Ammon's horn (tissue), 1 donor: ENCODE data around the gene SHISA7.
A peak's percentile ranks its signal among the peaks of the same experiment; 100 is the strongest.

Experiments
- DNase-seq: peaks from one replicate; pipeline ENCODE4 v3.0.0-alpha.2; 2016; ENCODE audit warnings: low spot score

SHISA7 gene

DNA sequence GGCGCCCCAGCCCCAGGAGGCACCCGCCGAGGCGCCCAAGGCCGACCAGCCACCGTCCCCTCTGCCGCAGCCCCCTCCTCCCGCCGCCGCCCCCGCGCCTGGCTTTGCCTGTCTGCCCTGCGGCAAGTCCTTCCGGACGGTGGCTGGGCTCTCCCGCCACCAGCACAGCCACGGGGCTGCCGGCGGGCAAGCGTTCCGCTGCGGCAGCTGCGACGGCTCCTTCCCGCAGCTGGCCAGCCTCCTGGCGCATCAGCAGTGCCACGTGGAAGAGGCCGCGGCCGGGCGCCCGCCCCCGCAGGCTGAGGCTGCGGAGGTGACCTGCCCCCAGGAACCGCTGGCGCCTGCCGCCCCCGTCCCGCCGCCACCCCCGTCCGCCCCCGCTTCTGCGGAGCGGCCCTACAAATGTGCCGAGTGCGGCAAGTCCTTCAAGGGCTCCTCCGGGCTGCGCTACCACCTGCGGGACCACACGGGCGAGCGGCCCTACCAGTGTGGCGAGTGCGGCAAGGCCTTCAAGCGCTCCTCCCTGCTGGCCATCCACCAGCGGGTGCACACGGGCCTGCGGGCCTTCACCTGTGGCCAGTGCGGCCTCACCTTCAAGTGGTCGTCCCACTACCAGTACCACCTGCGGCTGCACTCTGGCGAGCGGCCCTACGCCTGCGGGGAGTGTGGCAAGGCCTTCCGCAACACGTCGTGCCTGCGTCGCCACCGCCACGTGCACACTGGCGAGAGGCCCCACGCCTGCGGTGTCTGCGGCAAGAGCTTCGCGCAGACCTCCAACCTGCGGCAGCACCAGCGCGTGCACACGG, 39.3 kb upstream of the SHISA7 start:
- no peak for DNase-seq

GRCh38 chr19:55481794-55482155, 38.7 kb upstream of the SHISA7 start:
- no peak for DNase-seq

DNA sequence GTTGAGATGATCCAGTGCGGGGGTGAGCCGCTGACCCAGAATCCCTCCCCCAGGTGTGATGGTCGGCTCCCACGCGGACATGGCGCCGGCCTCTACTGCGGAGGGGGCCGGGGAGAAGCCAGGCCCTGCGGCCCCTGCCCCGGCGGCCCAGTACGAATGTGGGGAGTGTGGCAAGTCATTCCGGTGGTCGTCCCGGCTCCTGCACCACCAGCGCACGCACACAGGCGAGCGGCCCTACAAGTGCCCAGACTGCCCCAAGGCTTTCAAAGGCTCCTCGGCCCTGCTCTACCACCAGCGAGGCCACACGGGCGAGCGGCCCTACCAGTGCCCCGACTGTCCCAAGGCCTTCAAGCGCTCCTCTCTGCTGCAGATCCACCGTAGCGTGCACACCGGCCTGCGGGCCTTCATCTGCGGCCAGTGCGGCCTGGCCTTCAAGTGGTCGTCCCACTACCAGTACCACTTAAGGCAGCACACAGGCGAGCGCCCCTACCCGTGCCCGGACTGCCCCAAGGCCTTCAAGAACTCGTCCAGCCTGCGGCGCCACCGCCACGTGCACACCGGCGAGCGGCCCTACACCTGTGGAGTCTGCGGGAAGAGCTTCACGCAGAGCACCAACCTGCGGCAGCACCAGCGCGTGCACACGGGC, 38.2 kb upstream of the SHISA7 start:
- DNase-seq = no peak

- DNase-seq = no peak
Measured at GRCh38 chr19:55479451-55480230, 36.5 kb upstream of the SHISA7 start.

DNA sequence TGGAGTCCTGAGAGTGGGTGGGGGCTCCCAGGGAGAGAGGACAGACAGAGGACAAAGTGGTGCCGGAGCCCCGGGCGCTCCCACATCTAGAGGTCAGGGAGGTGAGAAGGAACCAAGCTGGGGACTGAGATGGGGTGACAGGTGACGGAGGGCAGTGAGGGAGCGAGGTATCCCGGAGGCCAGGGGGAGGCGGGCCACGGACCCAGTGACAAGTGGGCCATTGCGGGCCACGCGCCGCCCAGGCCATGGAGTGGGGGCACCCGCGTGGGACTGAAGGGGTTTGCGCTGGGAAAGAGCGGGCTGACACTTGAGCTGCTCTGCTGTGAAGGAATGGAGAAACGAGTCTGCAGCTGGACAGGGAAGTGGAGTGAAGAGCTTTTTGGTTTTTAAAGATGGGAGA, 35.9 kb upstream of the SHISA7 start:
- DNase-seq = no peak

GRCh38 chr19:55478364-55478763, 35.3 kb upstream of the SHISA7 start:
- DNase-seq = no peak

DNA sequence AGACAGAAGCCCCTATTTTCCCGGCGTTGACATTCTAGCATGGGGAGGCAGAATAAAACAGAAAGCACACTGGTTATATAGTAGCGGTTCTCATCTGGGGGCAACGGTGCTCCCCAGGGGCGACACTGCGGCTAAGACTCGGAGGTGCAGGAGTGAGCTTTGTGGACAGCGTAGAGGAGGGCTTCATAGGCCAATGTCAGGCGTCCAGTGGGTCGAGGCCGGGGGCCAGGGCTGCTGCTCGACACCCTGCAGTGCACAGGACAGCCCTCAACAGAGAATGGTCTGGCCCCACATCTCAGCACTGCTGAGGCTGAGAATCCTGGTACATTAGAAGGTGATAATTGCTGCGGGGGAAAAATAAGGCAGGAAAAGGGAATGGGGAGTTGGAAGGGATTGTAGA, 34.8 kb upstream of the SHISA7 start:
- no peak for DNase-seq

GRCh38 chr19:55476100-55476775, 33.1 kb upstream of the SHISA7 start, which contains the start of gene ZNF628:
TSS of gene ZNF628 (plus strand) at chr19:55476617. CDS start at chr19:55479911, 3,294 bp downstream.
- peak; percentile 99 for DNase-seq

GRCh38 chr19:55474269-55475265, 31.5 kb upstream of the SHISA7 start:
- no peak for DNase-seq

- DNase-seq = no peak
Measured at GRCh38 chr19:55473225-55474012, 30.3 kb upstream of the SHISA7 start.

DNA sequence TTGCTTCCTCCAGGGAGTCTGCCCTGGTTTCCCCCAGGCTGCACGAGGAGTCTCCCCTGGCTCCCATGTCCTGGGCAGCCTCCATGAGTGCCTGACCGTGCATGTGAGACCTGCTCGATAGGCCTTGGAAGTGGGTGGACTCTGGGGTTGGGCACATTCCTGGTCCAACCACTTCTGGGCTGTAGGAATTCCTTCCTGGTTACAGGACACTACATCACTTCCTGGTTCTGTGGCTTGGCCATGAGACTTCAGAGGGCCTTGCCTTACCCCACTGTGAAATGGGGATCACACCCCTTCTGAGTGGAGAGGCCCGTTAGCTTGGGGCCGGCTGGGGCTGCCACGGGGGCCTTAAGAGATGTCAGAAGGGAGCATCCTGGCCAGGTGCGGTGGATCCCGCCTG, 29.4 kb upstream of the SHISA7 start:
- no peak for DNase-seq

DNA sequence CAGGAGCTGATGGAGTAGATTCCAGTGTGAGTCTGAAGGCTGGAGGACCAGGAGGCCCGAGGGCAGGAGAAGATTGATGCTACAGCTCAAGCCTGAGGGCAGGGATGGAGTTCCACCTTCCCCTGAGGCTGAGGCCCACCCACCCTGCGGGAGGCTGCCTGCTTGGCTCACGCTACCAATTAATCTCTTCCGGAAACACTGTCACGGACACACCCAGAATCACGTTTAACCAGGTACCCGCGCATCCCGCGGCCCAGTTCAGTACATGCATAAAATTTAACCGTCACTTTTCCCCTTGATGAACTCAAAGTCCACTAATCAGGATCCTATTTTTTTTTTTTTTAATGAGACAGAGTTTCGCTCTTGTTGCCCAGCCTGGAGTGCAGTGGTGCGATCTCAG, 28.2 kb upstream of the SHISA7 start:
- no peak for DNase-seq

DNA sequence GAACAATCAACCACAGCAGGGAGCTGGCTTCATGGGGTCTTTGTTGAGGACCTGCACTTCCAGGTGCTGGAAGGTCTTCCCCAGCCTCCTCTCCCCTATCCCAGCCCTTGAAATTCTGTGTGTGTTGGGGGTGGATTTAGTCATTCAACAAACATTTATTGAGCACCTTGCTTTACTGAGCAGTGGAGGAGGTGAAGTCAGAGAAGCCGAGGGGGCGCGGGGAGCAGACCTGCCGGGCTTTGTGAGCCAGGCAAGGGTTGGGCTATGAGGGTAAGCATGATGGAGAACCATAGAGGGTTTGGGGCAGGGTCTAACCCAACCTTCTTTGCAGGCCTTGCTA, 24.9 kb upstream of the SHISA7 start:
- no peak for DNase-seq

- DNase-seq = peak; percentile 54
Measured at GRCh38 chr19:55467236-55468053, 24.3 kb upstream of the SHISA7 start.

- no peak for DNase-seq
Measured at GRCh38 chr19:55466241-55466614, 23.1 kb upstream of the SHISA7 start.

DNA sequence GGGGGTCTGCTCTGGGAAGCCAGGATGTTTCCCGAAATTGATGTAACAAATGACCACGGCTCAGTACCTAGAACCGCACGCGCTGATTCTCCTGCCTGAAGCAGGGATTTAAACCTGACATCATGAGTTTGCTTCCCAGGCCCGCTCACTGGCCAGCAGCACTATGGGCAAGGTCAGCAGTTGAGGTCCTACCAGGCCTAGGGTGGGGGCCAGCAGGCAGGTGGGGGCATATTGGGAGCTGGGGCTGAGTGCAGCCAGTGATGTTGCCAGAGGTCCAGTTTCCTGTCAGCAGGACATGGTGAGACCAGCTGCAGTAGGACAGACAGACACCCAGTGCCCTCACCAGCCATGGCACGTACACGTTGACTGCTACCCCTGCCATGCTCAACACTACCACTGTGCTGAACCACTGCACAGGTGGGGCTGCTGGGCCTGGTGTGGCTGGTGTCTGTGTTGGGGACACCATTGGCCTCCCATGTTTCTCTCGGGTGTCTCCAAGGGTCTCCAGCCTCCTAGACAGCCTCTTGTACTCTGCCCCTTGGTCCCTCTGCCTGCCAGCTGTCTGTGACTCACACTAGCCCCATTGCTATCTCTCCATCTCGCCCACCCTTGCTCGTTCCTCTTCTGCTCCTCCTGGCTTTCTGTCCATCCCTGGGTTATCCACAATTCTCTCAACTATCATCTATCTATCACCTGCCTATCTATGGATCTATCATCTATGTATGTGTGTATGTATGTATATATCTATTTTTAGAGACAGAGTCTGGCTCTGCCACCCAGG, 22.6 kb upstream of the SHISA7 start:
- no peak for DNase-seq

- no peak for DNase-seq
Measured at GRCh38 chr19:55464662-55465054, 21.6 kb upstream of the SHISA7 start, which contains the start of gene C19orf85. TSS of gene C19orf85 (minus strand) at chr19:55464751. CDS start at chr19:55464554, 197 bp downstream.

- DNase-seq = no peak
Measured at GRCh38 chr19:55464039-55464661, 21.1 kb upstream of the SHISA7 start.
